GM19043 (cell line): ENCODE data around the gene B3GNT4.
"Not testable (repeated sequence)": the region's sequence is repeated elsewhere in the genome, so short reads cannot be mapped to it uniquely, and the experiment has no call there.

ENCODE experiments used
- ATAC-seq: cut with Tn5 transposase; IDR thresholded peaks from one replicate; pipeline ENCODE4 v1.9.1; 2021; ENCODE audit warnings: low read depth; ENCODE audit not compliant: unreplicated experiment

The B3GNT4 gene

DNA sequence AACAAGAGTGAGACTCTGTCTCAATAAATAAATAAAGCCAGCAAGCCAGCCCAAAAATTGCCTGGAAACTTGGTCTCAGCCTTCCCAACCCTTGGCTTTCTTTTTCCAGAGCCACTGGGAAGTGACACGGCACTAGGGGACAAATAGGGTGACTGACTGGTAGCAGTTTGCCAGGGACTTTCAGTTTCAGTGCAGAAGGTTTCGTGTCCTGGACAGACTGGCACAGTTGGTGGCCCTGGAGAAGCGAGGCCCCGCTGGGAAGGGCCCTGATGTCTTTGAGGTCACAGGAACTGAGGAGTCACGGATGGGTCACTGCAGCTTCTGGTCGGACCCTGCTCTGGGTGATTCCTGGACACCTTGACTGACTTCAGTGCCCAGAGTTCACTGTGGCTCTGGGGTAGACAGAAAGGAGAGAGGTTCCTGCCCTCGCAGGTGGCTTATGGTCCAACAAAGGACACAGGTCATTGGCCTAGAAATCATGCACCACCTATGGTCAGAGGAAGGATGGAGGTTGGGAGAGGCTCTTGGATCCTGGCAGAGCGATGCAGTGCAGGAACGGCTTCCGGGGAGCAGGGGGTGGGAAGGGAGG is 17.9 kb upstream of the B3GNT4 start:
- ATAC-seq, result no peak

GRCh38 chr12:122187466-122187865 is 16.0 kb upstream of the B3GNT4 start:
- ATAC-seq, result no peak

GRCh38 chr12:122189626-122190475 is 13.7 kb upstream of the B3GNT4 start:
- ATAC-seq, result no peak

GRCh38 chr12:122190842-122191668 is 12.5 kb upstream of the B3GNT4 start:
- no peak for ATAC-seq

DNA sequence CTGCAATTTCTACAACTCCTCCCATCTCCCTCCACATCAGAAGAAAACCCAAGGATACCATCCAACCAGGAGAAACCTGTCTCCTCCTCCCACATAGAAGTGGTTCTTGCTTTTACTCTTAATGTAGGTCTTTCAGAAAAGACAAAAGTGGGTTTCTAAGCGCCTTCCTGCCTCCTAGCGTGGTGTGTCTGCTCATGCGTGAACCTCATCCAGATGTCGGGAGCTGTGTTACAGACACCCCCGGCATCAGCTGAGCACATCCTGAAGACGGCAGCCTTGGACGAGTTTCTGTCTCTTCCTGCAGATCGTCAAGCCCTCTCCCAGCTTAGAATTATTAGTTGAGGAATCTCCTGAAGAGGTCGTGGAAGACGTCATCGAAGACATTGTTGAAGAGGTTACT is 11.1 kb upstream of the B3GNT4 start:
- no peak for ATAC-seq

GRCh38 chr12:122194804-122195203 is 8.7 kb upstream of the B3GNT4 start:
- ATAC-seq, result no peak

GRCh38 chr12:122195405-122195804 is 8.1 kb upstream of the B3GNT4 start:
- ATAC-seq, result no peak

GRCh38 chr12:122197612-122197966 is 5.9 kb upstream of the B3GNT4 start:
- ATAC-seq, result no peak

- no peak for ATAC-seq
Observed at GRCh38 chr12:122199484-122200355, 3.8 kb upstream of the B3GNT4 start.

DNA sequence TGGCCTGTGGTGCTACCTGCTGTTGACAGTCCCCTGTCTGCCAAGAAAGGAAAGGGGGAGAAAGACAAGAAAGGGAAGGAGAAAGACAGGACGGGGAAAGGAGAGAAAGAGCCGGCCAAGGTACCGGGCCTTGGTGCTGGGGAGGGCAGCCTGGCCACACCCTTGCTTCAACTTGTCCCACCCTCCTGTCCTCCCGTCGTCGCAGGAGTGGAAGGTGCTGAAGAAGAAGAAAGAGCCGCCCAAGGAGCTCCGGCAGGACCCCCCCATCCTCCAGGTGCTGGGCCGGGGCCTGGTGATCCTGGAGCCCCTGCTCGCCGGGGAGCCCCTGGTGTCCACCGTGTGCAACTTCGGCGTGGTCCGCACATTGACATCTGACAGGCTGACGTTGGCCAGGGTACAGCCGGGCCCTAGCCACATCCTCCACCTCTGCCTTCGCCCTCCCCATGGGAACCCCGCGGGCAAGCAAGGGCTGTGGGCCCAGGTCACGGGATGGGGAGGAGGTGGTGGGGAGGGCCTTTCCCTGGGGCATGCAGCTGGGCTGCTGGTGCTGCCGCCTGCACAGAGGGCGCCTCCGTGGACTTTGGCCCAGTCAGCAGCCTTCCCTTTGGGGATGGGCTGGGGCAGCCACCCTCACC is 2.9 kb upstream of the B3GNT4 start:
- ATAC-seq, result no peak

DNA sequence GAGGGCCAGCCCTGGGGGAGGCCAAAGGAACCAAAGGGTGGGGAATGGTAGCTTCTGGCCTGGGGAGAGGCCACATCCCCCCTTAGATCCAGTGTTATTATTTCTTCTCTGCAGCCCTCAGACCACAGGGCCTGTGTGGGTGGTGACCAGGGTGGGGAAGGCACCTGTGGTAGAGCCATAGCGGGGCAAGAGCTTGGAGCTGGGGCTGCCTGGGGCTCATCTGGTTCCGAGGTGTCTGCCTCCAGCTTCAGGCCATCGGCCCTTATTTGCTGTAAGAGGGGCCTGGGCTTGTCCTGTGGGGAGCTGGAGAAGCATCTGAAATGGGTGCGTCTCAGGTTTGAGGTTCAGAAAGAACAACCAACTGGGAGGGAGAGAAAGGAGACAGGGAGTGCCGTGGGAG is 2.1 kb upstream of the B3GNT4 start:
- no peak for ATAC-seq

GRCh38 chr12:122202017-122202416 is 1.5 kb upstream of the B3GNT4 start:
- no peak for ATAC-seq

GRCh38 chr12:122202811-122203210 is 698 bp upstream of the B3GNT4 start:
- not testable (repeated sequence) for ATAC-seq

DNA sequence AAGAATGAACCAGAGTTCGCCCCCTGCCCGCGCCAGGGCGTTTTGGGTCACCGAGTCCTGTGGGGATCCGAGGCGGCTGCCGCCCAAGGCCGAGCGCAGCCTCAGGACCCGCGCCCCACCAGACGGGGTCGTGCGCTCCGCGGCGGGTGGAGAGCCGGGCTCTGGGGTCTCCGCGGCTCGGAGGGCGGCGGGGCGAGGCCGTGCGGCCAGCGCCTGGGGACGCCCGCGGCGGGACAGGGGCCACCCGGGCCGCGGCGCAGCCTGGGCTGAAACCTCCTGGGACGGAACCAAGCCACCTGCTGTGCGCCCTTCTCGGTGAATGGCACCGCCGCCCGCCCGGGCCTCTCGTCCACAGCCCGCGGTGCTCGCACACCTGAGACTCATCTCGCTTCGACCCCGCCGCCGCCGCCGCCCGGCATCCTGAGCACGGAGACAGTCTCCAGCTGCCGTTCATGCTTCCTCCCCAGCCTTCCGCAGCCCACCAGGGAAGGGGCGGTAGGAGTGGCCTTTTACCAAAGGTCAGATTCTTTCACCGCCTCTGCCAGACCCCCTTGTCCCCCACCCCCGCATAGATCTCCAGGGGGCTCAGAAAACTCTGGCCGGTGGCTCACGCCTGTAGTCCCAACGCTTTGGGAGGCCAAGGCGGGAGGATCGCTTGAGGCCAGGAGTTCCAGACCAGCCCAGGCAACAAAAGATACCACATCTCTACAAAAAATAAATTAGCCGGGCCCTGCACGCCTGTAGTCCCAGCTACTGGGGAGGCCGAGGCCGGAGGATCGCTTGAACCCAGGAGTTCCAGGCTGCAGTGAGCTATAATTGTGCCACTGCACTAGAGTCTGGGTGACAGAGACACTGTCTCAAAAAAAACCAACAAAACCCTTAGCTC is 901 bp downstream of the B3GNT4 start:
- no peak for ATAC-seq

DNA sequence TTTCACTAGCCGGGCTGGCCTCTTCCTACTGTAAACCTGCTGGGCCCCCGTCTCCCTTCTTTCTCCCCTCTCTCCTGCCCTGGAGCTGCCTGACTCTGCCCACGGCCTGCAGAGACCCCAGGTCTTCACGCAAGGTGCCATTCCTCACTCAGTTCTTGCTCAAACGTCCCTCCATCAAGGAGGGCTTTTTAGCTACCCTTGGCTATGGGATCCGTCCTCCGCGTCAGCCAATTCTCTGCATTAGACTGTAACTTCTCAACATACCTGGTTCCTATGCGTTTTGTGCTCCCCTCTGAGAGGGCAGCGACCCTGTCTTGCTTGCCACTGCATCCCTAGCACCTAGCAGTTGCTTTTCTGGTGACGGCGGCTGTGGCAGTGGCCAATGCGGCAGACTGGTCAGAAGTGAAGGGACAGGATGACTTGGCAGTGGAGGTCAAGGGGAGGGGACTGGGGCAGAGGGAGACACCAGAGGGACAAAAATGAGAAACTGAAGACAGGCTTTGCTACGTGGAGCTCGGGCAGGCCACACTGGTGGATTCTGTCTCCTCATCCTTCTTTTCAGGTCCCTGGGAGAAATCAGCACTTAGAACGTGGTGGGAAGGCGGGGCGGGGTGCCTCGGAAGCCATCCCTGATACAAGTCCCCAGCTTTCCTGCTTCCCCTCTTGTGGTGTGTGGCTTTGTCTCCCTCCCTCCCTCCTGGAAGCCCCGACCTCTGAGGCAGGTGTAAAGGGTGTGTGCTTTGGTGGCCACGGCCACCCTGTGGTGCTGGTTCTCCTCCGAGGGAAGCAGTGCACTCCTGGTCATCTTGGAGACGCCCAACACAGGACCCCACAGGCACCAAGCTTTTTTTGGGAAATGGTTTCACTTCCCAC is 1.8 kb downstream of the B3GNT4 start:
- no peak for ATAC-seq

GRCh38 chr12:122206111-122206881 is 2.8 kb downstream of the B3GNT4 start:
- ATAC-seq, result no peak

DNA sequence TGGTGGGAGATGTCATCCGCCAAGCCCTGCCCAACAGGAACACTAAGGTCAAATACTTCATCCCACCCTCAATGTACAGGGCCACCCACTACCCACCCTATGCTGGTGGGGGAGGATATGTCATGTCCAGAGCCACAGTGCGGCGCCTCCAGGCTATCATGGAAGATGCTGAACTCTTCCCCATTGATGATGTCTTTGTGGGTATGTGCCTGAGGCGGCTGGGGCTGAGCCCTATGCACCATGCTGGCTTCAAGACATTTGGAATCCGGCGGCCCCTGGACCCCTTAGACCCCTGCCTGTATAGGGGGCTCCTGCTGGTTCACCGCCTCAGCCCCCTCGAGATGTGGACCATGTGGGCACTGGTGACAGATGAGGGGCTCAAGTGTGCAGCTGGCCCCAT is 3.5 kb downstream of the B3GNT4 start:
- ATAC-seq, result no peak
